HuH-7.5 (cell line): ENCODE results near the gene TMEM120B.

Experiments
- DNase-seq: peaks from one replicate; pipeline ENCODE4 v3.0.0; 2011; ENCODE audit warnings: low spot score

The TMEM120B gene

DNA sequence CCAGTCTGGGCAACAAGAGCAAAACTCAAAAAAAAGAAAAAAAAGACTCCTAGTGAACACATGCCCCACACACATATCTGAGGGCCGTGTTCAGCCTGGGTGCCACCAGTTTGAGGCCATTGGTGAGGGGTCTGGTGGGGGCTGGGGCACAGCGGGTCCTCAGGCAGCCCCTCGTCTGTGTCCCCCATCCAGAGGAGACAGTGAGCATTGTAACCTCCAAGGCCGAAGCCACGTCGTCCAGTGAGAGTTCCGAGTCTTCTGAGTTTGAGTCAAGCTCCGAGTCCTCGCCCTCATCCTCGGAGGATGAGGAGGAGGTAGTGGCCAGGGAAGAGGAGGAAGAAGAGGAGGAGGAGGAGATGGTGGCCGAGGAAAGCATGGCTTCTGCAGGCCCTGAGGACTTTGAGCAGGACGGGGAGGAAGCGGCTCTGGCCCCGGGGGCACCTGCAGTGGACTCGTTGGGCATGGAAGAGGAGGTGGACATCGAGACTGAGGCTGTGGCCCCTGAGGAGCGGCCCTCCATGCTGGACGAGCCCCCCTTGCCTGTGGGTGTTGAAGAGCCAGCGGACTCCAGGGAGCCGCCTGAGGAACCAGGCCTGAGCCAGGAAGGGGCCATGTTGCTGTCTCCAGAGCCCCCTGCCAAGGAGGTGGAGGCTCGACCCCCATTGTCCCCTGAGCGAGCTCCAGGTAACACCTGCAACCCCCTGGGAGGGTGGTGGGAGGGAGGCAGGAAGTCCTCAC is 106.8 kb downstream of the TMEM120B start:
- no peak for DNase-seq

GRCh38 chr12:121820056-121820455 is 107.5 kb downstream of the TMEM120B start:
- DNase-seq: no peak

- no peak for DNase-seq
Measured at GRCh38 chr12:121822393-121823100, 110.0 kb downstream of the TMEM120B start.

DNA sequence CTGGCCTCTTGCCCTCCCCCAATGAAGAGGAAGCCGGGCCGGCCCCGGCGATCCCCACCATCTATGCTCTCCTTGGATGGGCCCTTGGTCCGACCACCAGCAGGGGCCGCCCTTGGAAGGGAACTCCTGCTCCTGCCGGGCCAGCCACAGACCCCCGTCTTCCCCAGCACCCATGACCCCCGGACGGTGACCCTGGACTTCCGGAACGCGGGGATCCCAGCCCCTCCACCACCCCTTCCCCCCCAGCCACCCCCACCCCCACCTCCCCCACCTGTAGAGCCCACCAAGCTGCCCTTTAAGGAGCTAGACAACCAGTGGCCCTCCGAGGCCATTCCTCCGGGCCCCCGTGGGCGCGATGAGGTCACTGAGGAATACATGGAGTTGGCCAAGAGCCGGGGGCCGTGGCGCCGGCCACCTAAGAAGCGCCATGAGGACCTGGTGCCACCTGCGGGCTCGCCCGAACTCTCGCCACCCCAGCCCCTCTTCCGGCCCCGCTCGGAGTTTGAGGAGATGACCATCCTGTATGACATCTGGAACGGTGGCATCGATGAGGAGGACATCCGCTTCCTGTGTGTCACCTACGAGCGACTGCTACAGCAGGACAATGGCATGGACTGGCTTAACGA is 110.7 kb downstream of the TMEM120B start:
- no peak for DNase-seq

- DNase-seq: no peak
Measured at GRCh38 chr12:121823727-121824115, 111.2 kb downstream of the TMEM120B start.

GRCh38 chr12:121825041-121825523 is 112.5 kb downstream of the TMEM120B start:
- no peak for DNase-seq

DNA sequence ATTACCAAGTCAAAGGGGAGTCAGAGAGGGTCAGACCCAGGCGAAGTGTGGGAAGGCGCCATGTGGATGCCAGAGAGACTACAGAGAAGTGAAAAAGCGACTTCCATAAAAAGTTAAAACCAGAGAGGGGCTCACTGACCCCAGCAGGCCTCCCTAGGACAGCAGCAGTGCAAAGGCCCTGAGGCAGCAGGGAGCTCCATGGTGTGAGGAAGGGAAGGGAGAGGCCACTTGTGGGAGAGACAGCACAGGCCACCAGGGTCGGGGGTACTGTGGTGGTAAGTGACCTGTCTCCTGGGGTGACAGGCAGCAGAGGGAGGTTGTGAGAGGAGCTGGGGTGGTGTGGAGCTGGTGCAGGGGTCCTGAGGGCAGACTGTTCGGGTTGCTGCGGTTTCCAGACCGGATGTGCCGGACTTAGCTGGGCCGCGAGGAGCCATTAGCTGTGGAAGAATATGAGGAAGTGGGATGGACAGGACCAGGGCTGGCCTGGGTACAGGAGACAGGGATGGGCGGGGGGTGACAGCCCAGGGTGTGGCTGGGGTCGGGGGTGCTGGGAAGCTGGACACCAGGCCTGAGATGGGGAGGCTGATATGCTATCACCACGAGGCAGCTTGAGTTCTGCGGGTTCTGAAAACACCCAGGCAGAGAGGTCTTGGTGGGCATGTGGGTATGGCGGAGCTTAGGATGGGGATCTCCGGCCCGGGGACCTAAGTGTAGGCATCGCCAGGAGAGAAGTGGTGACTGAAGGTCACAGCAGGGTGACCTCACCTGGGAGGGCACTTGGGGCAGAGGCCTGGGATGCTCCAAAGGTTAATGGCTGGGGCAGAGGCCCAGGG is 114.0 kb downstream of the TMEM120B start:
- DNase-seq: no peak

DNA sequence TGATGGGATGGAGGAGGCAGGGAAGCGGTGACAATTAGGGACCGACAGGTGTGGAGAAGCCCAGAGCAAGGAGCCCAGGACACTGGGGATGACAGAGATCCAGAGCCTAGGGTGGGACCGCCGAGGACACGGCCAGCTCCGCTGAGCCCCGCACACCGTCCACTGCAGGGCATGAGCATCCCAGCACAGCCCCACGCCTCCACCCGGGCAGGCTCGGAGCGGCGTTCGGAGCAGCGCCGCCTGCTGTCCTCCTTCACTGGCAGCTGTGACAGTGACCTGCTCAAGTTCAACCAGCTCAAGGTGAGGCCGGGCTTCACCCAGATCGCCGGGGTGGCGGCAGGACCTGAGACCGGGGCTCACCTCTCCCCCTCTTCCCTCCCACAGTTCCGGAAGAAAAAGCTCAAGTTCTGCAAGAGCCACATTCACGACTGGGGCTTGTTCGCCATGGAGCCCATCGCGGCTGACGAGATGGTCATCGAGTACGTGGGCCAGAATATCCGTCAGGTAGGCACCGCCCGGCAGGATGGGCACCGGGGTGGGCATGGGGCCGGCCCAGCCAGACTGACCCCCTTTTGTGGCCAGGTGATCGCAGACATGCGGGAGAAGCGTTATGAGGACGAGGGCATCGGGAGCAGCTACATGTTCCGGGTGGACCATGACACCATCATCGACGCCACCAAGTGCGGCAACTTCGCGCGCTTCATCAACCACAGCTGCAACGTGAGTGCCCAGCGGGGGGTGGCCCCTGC is 115.0 kb downstream of the TMEM120B start:
- DNase-seq: no peak

DNA sequence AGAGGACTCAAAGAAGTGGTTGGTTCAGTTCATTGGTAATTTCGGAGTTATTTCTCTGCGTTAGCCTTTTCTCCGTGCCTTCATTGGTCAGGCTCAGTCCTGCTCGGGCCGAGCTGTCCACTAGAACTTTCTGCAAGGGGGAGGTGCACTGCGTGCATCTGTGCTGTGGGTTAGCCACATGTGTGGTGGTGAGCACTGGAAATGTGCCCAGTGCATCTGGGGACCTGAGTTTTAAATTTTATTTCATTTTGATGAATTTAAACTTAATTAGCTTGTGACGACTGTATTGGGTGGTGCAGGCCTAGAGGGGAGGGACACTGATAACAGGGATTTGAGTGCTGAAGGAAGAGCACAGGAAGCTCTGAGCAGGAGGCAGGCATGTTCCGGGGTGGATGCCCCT is 115.8 kb downstream of the TMEM120B start:
- no peak for DNase-seq

- no peak for DNase-seq
Measured at GRCh38 chr12:121828826-121829225, 116.3 kb downstream of the TMEM120B start.

GRCh38 chr12:121829250-121829918 is 116.8 kb downstream of the TMEM120B start:
- DNase-seq: no peak

GRCh38 chr12:121830134-121830533 is 117.6 kb downstream of the TMEM120B start:
- no peak for DNase-seq

- DNase-seq: no peak
Measured at GRCh38 chr12:121830588-121831265, 118.2 kb downstream of the TMEM120B start.
